NB4 (cell line): Measurements from ENCODE around the gene CCNE1.

ENCODE experiments used
- DNase-seq: peaks from one replicate; pipeline ENCODE4 v3.0.0; 2010; ENCODE audit warnings: low read depth
- H3K4me3 ChIP-seq: one replicate; pipeline ENCODE4 v1.5.1; 2011; ENCODE audit warnings: mild to moderate bottlenecking, low read depth, low read length, moderate library complexity
- CTCF ChIP-seq: IDR thresholded peaks from one replicate; pipeline ENCODE4 v1.5.1; 2012; ENCODE audit warnings: low read depth, low read length
- MAX ChIP-seq: IDR thresholded peaks from 2 replicates; pipeline ENCODE4 v1.6.1; 2011; ENCODE audit warnings: low read depth, low read length
- MYC ChIP-seq: IDR thresholded peaks from 2 replicates; pipeline ENCODE4 v1.6.1; 2011; ENCODE audit warnings: low read depth, low read length
- POLR2A ChIP-seq: IDR thresholded peaks from 2 replicates; pipeline ENCODE4 v1.6.1; 2011; ENCODE audit warnings: mild to moderate bottlenecking; ENCODE audit not compliant: insufficient read length; ENCODE audit errors: extremely low read depth

Gene CCNE1

GRCh38 chr19:29873024-29873800 lies 61.4 kb downstream of the CCNE1 start:
- H3K4me3 ChIP-seq, result no peak overlapping the region
- peak; percentile 44 for DNase-seq
- TF ChIP-seq MYC, result no peak
- TF ChIP-seq CTCF, result peak; percentile 26
- no peak for TF ChIP-seq POLR2A
- no peak for TF ChIP-seq MAX
